ENCODE data around the gene GNB2. TPM values are rescaled to one million over a fixed set of nuclear protein-coding genes. Genes with fewer than 3 reads are reported as not detected.

The GNB2 gene
- total and polyA plus RNA-seq, 2 of the 8 experiments (the other 6 are each of a cell fraction or from before 2014, with no cell fraction given): 157 to 260 TPM

DNA sequence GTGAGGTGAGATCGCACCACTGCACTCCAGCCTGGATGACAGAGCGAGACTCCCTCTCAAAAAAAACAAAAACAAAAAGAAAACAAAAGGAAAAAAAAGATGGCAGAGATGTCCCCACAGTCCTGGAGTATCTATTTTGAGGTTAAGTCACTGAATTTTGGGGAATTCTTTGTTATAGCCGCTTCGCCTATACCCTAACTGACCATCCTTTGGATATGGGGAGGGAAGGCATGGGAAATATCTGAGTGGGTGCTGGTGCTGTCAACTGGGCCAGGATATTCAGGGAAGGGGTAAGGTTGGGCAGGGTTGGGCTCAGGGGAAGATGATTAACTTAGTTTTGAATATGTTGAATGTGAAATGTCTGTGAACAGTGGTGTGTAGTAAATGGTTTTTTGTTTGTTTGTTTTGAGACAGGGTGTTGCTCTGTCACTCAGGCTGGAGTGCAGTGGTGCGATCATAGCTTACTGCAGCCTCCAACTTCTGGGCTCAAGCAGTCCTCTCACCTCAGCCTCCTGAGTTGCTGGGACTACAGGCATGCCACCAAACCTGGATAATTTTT lies 8.3 kb upstream of the GNB2 start:
- no peak overlapping the region for H2BK20ac ChIP-seq (ENCODE audit: low read length)
- no peaks in the 10 kb centered on the region for H3K79me1 ChIP-seq (ENCODE audit: low read depth, low read length)
- no peak overlapping the region for H4K8ac ChIP-seq (ENCODE audit: extremely low read depth, insufficient read depth, low read length)
- no peaks in the 10 kb centered on the region for H3K79me2 ChIP-seq (ENCODE audit: control insufficient read depth in 1 of 2, insufficient read depth in 2 of 2, low read length in 2 of 2)
- ChIA-PET CTCF (ENCODE audit: partially characterized antibody) (interaction anchor here (0.7 to 6.2 kb wide), 4 partner anchors 23 to 195 kb away, joined by 3 to 28 read pairs (median 4); no protein-coding TSS in a partner anchor), POLR2A (ENCODE audit: partially characterized antibody) (no interaction called here)
- H2AK5ac ChIP-seq (ENCODE audit: low read depth, low read length): no peak overlapping the region
- H2AFZ ChIP-seq (ENCODE audit: low read length): no peak overlapping the region
- H4K91ac ChIP-seq (replicated peaks; ENCODE audit: insufficient read length, low read length): no peak overlapping the region
- H2BK120ac ChIP-seq (replicated peaks; ENCODE audit: low read depth, low read length): no peak overlapping the region
- WGBS, 2 experiments (ENCODE audit: extremely low coverage in 1 of 2, insufficient coverage in 1 of 2, insufficient read length in 1 of 2, insufficient replicate concordance in 2 of 2, low coverage in 1 of 2, low lambda C conversion rate in 2 of 2, missing lambda C conversion rate in 1 of 2): 89% methylated on average over 5 of the region's 5 CpGs; no CpG with 5 or more reads in 1 of the 2 experiments
- H3K4ac ChIP-seq (replicated peaks; ENCODE audit: insufficient read length, low read depth, low read length): no peak overlapping the region
- H2BK12ac ChIP-seq (ENCODE audit: low read depth, low read length): no peak overlapping the region
- no peaks in the 10 kb centered on the region for H4K20me1 ChIP-seq (replicated peaks in 1 of 2; ENCODE audit: control insufficient read depth in 1 of 2, insufficient read depth in 2 of 2, low read length in 2 of 2)
- no peak overlapping the region for H3K14ac ChIP-seq (ENCODE audit: insufficient read length)
- no peak overlapping the region for H2BK5ac ChIP-seq (ENCODE audit: low read depth, low read length)
- H4K5ac ChIP-seq (ENCODE audit: insufficient read length, low read depth, low read length): no peak overlapping the region
- DNase-seq (ENCODE audit: low read depth in 1 of 2, low spot score in 2 of 2): no peak
- H3K9me3 ChIP-seq (ENCODE audit: insufficient read depth in 2 of 2, low read depth in 1 of 2, low read length in 1 of 2): no peaks in the 10 kb centered on the region
- H3K23me2 ChIP-seq (ENCODE audit: low read depth, low read length): no peaks in the 10 kb centered on the region
- H3K56ac ChIP-seq (replicated peaks; ENCODE audit: insufficient read length, low read depth, low read length): no peak overlapping the region
- no peak overlapping the region for H3K18ac ChIP-seq (ENCODE audit: extremely low read depth, low read length)
- no peaks in the 10 kb centered on the region for H3K27me3 ChIP-seq (replicated peaks in 1 of 4; ENCODE audit: control insufficient read depth in 3 of 4, extremely low read depth in 1 of 4, insufficient read depth in 3 of 4, low read length in 3 of 4)
- H3K27ac ChIP-seq (ENCODE audit: low read depth, low read length): no peak overlapping the region
- no peak overlapping the region for H3K4me3 ChIP-seq (ENCODE audit: extremely low read depth in 1 of 4, insufficient read depth in 2 of 4, low read depth in 3 of 4, low read length in 4 of 4)
- FAIRE-seq: no peak
- no peak overlapping the region for H3K23ac ChIP-seq (ENCODE audit: insufficient read length)
- no peak overlapping the region for H3K4me2 ChIP-seq (ENCODE audit: insufficient read depth in 1 of 2, low read depth in 2 of 2, low read length in 2 of 2)
- H2BK15ac ChIP-seq (ENCODE audit: low read length): no peak overlapping the region
- no peak overlapping the region for H3K9ac ChIP-seq (replicated peaks in 1 of 4; ENCODE audit: extremely low read depth in 1 of 4, low read depth in 3 of 4, low read length in 3 of 4)
- no peaks in the 10 kb centered on the region for H3K36me3 ChIP-seq (ENCODE audit: control insufficient read depth in 2 of 4, insufficient read depth in 4 of 4, low read length in 3 of 4)
- no peaks in the 10 kb centered on the region for H3K4me1 ChIP-seq (replicated peaks in 1 of 4; ENCODE audit: control insufficient read depth in 3 of 4, insufficient read depth in 4 of 4, low read length in 3 of 4)
- TF ChIP-seq CREB1 (IDR thresholded peaks at IDR 0.05) (no peak), SUZ12 (IDR thresholded peaks at IDR 0.05; ENCODE audit: low read length) (no peak), EGR1 (IDR thresholded peaks at IDR 0.05; ENCODE audit: borderline replicate concordance, low read depth, low read length) (no peak), SIX5 (IDR thresholded peaks at IDR 0.05; ENCODE audit: low read depth, low read length) (no peak), CHD1 (IDR thresholded peaks at IDR 0.05; ENCODE audit: low read depth, low read length) (no peak), TAF7 (optimal IDR thresholded peaks at IDR 0.05; ENCODE audit: borderline replicate concordance, low read depth, low read length) (no peak)
- TF ChIP-seq, protein P1, sequence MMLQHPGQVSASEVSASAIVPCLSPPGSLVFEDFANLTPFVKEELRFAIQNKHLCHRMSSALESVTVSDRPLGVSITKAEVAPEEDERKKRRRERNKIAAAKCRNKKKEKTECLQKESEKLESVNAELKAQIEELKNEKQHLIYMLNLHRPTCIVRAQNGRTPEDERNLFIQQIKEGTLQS (IDR thresholded peaks at IDR 0.05; ENCODE audit: insufficient read depth, low read depth, low read length): no peak
